HG03060 (cell line): ENCODE data around the gene YTHDC2.
A peak's percentile ranks its signal among the peaks of the same experiment; 100 is the strongest.
"Not testable (repeated sequence)": the region's sequence is repeated elsewhere in the genome, so short reads cannot be mapped to it uniquely, and the experiment has no call there.

Source experiments
- ATAC-seq: cut with Tn5 transposase; IDR thresholded peaks from one replicate; pipeline ENCODE4 v1.9.1; 2021; ENCODE audit warnings: low read depth, moderate number of reproducible peaks; ENCODE audit not compliant: unreplicated experiment

Gene YTHDC2

DNA sequence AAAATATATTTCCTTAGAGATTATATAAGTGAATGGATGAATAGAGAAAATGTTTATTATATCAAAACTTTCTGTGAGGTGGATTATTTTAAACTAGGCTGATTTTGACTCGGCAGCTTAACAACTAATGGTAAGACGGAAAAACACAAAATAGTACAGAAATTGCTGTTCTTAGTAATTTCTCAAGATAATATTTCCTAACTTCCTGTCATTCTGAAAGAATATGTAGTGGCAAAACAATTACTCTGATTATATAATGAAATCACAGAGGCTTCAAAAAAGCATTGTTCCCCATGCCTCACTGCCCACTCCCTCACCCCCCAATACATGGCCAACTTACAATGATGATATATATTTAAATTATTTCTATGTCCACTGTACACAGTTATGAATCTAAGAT lies 85.4 kb downstream of the YTHDC2 start:
- ATAC-seq, result no peak

DNA sequence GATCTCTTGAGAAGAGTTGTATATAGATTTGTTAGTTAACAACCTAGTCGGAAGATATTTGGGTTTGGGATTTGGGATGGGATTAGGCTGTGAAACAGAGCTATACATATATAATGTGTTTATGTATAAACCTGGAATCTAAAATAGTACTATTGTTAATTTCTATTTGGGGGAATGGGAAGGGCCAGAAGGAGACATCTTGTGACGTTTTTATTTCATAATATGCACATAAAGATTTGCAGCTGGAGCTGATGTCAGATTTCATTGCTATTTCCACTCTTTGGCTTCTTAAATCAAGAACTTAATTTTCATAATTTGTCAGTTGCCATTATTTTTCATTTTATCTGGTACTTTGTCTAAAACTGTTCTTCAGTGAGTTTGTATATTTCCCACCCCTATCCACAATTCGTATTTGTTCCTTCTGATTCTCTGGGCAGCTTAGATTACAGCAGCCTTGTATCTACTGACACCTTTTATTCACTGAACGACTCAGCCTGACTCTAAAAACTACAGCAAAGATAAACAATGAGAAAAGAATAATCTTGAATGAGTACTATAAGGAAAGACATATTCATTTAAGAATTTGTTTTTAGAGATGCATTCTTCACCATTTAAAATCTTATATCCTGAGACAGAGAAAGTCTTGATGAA lies 86.9 kb downstream of the YTHDC2 start:
- ATAC-seq, result no peak

DNA sequence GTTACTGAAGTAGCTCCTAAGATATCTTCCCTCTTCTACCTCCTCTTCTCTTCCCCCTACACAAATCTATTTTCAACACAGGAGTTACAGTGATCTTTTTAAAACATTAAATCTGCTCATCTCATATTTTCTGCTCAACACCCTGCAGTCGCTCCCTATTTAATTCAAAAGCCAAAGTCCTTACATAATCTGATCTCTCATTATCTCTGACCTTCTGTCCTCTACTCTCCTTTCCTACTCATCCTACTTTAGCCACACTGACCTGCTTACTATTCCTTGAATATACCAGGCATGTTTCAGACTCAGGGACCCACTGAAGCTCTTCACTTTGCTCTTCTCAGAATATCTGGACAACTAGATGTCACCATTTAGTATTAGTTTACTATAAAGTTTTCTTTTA lies 87.9 kb downstream of the YTHDC2 start:
- ATAC-seq, result no peak

DNA sequence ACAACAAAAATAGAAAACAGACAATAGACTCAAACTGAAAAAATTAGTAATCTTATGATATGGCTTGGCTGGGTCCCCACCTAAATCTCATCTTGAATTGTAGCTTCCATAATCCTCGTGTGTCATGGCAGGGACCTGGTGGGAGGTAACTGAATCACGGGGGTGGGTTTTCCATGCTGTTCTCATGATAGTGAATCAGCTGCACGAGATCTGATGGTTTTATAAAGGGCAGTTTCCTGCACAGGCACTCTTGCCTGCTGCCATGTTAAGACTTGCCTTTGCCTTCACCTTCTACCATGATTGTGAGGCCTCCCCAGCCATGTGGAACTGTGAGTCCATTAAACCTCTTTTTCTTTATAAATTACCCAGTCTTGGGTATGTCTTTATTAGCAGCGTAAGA lies 89.8 kb downstream of the YTHDC2 start:
- ATAC-seq, result not testable (repeated sequence)

DNA sequence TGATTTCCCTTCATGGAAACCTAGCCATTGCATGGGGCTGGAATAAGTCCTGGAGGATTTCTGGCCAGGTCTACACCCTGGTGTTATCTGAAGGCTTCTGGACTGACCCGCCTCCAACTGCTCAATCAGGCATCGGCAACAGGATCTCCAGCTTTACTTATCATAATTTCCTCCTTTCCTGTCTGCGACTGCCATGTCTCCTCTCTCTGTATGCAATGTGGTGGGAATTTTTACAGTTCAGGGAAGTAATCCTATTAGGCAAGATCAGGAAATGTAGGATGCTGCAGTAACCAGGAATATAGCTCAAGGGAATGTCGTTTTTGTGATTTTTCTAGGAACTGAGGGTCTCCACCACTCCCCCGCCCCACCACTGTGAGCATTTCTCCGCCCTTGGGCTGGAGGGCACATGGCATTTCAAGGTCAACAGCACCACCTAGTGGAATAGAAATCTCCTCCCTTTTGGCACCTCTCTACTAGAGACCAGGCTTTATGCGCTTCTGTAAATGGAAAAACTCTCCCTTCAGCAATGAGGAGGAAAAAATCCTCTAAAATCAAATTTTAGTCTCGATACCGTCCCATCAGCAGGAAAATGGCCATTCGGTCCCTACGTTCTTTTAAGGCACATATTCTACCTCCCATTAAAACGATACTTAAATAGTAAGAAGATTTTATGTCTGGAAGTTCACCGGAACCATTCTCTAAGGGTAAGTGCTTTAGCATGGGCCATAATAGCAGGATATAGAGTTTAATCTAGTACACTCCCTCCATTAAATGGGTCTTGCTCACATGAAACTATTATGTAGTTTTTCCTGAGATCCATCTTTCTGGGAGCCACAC lies 93.0 kb downstream of the YTHDC2 start:
- ATAC-seq, result peak; percentile 87

DNA sequence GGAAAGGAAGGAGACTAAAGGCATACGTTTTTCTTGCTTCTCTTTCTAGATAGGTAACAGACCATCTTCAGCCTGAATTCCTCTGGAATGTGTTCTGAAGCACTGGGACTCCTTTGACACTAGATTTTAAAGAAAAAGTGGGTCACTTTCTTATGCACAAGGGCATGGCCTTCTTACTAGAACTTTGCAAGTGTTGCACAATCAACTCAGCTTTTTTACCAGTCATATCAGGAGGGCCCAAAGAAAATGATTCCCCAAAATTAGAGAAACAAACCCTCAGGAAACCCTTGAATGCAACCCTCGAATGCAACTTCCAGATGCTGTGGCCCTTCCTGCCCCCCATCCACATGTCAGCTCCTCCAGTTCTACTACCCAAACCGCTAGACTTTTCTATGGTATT lies 93.9 kb downstream of the YTHDC2 start:
- ATAC-seq, result no peak

DNA sequence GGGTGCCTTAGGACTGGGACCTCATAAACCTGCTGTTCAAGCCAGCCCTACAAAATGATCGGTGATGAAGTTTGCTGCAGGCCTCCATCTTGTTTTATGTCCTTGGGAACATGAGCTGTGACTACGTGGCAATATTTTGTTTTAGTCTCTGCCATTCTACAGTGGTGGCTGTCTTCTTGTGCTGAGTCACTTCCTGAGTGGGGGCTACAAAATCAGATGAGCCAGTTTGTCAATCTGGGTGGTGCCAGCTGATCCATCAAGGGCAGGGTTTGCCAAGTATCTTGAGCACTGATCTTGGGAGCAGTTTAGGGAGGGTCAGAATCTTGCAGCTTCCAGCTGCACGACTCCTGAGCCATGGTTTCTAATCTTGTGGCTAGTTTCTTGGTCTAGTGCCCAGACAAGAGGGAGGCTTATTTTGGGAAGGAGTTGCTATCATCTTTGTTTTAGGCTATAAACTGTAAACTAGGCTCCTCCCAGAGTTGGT lies 94.7 kb downstream of the YTHDC2 start:
- ATAC-seq, result no peak

DNA sequence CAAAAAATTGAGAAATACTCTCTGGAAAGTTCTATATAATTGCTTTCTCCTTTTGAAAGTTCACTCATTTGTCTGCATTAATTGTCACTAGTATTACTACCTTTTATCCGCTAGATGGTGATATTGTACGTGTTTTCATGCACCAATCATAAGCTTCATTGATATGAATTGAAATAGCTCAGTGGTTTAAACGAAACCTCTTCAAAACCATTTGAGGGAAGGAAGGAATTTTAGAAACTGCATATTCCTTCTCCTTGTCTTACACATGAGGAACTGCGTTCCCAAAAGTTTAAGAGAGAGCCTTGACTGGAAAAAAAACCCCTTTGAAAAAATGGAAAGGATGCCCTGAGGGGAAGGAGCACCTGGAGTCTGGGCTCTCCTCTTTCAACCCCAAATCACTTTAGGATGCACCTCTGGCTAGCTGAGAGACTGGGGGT lies 98.6 kb downstream of the YTHDC2 start:
- peak; percentile 63 for ATAC-seq

DNA sequence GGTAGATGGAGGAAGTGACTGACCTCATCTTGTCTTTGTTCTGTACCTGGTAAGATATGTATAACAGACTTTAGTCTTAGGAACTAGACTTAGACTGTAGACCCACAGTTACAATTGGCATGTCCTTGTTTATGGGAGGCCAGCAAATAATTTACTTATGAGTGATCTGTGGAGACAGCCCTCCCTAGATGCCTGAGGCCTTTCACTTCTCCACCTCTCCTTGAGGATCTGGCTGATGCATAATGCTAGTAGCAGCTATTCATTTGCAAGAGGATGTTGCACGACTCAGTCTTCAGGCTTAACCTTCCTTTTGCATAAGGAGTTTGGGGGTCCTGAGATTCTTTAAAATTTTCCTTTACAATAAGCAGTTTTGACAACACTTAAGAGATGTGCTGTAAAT lies 100.7 kb downstream of the YTHDC2 start:
- no peak for ATAC-seq

DNA sequence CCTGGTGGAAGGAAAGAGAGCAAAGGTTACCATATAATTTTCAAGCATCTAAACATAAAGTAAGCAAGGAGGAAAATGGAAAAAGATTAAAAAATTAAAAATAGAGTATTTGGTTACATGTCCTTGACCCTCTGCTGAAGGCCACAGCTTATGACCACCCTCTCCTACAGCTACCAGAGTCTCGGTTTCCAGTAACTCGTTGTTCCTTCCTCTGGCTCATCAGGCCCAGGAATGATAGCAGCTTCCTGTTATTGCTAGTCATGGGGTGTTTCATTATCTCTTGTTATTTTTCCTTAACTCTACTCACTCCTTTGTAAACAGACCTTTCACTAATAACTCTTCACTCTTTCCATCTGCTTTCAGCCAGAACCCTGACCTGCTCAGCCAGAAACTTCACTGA lies 102.2 kb downstream of the YTHDC2 start:
- ATAC-seq, result no peak

DNA sequence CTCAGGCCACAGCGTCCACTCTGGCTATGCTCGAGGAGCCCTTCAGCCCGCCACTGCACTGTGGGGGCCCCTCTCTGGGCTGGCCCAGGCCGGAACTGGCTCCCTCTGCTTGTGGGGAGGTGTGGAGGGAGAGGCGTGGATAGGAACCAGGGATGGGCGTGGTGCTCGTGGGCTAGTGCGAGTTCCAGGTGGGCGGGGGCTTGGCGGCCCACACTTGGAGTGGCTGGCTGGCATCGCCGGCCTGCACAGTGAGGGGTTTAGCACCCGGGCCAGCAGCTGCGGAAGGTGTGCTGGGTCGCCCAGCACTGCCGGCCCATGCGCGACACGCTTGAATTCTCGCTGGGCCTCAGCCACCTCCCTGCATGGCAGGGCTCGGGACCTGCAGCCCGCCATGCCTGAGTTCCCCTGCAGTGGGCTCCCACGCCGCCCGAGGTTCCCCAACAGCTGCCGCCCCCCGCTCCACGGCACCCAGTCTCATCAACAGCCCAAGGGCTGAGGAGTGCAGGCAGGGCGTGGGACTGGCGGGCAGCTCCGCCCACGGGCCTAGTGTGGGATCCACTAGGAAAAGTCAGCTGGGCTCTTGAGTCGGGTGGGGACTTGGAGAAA lies 103.8 kb downstream of the YTHDC2 start:
- no peak for ATAC-seq

DNA sequence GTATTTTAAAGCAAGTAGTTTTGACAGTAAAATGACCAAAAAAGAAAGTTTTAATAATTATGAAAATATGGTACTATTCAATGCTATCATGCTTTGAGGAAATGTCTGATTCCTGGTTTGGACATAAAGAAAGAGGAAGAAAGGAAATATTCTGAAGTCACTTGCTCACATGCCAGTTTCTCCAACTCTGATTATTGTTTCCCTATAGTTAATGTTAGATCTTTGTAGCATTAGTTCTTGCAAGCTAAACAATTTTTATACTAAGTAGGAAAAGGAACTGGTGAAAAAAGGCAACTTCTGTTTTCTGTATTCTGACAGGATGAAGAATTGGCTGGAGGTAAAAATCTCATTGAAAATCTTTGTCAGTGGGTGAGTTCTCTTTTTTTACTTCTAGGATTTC lies 119.5 kb downstream of the YTHDC2 start:
- no peak for ATAC-seq

DNA sequence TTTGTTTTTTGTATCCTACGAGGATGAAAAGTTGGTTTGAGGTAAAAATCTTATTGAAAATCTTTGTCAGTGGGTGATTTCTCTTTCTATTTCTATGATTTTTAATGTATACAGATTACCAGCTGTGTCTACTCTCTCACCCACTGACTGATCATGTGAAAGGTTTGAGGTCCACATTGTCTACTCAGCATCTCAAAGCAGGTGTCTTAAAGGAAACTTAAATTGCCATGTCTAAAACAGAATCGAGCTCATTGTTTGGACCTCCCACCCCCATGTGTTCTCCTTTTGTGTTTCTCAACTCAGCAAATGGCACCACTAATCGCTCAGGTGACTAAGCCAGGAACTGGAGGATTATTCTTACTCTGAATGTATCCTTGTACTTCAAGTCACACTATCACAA lies 121.5 kb downstream of the YTHDC2 start:
- no peak for ATAC-seq

DNA sequence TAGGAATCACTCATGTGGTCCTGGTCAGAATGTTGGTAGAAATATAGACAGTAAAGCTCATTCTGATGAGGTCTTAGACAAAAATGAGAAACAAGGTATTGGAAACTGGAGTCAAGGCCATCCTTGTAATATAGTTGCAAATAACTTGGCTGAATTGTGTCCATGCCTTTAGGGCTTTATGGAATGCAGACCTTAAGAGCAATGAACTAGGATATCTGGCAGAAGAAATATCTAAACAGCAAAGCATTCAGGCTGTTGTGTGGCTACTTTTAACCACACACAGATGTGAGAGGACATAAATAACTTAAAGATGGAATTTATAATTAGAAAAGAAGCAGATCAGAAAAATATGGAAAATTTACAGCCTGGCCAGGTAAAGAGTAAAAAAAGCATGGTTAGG lies 128.2 kb downstream of the YTHDC2 start:
- ATAC-seq, result no peak
